Vagina (tissue), 2 donors: ENCODE measurements around the gene GPC4.

Source experiments
- POLR2A ChIP-seq, 2 donors: fragments of 450-650 bp; IDR thresholded peaks; one replicate each; pipeline ENCODE4 v1.6.1; 2017; ENCODE audit warnings: antibody characterized with exemption in 2 of 2, mild to moderate bottlenecking in 2 of 2, moderate library complexity in 2 of 2
- POLR2AphosphoS5 ChIP-seq, 2 donors: sonication (generic); formaldehyde crosslinking; IDR thresholded peaks; one replicate each; pipeline ENCODE4 v1.9.0; 2017; ENCODE audit warnings: antibody characterized with exemption in 2 of 2, mild to moderate bottlenecking in 2 of 2, low read depth in 1 of 2; ENCODE audit not compliant: insufficient read depth in 1 of 2
- TF ChIP-seq, protein P1 (sequence below), 3 experiments: fragments of 450-650 bp in 2 of 3; fragments of 200-600 bp in 1 of 3; sonication (generic) in 1 of 3; IDR thresholded peaks; one replicate each; pipeline ENCODE4 v1.5.1; 2017 to 2019; ENCODE audit warnings: antibody characterized with exemption in 3 of 3, mild to moderate bottlenecking in 2 of 3, moderate library complexity in 2 of 3

- TF ChIP-seq, protein P1, sequence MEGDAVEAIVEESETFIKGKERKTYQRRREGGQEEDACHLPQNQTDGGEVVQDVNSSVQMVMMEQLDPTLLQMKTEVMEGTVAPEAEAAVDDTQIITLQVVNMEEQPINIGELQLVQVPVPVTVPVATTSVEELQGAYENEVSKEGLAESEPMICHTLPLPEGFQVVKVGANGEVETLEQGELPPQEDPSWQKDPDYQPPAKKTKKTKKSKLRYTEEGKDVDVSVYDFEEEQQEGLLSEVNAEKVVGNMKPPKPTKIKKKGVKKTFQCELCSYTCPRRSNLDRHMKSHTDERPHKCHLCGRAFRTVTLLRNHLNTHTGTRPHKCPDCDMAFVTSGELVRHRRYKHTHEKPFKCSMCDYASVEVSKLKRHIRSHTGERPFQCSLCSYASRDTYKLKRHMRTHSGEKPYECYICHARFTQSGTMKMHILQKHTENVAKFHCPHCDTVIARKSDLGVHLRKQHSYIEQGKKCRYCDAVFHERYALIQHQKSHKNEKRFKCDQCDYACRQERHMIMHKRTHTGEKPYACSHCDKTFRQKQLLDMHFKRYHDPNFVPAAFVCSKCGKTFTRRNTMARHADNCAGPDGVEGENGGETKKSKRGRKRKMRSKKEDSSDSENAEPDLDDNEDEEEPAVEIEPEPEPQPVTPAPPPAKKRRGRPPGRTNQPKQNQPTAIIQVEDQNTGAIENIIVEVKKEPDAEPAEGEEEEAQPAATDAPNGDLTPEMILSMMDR (IDR thresholded peaks at IDR 0.05): no peak
- TF ChIP-seq POLR2AphosphoS5 (IDR thresholded peaks at IDR 0.05; ENCODE audit: insufficient read depth in 1 of 2, low read depth in 1 of 2) (no peak), POLR2A (IDR thresholded peaks at IDR 0.05) (no peak)
Observed at GRCh38 chrX:133300591-133300990, 114.7 kb downstream of the GPC4 start.
